SK-N-SH (cell line): ENCODE data around the gene TAF11L5.

Experiments used
- CHD2 ChIP-seq: fragments of 150-350 bp; IDR thresholded peaks from 2 replicates; pipeline ENCODE4 v1.6.1; 2018; ENCODE audit warnings: low read length; ENCODE audit not compliant: partially characterized antibody
- EZH2phosphoT487 ChIP-seq: fragments of 200-600 bp; sonication (generic); IDR thresholded peaks from 2 replicates; pipeline ENCODE4 v1.6.1; 2017; ENCODE audit warnings: low read depth, mixed run types, mild to moderate bottlenecking, antibody characterized with exemption, moderate library complexity, borderline replicate concordance
- FOXJ3 ChIP-seq: sonication (generic); formaldehyde crosslinking; IDR thresholded peaks from 2 replicates; pipeline ENCODE4 v1.5.1; 2020; ENCODE audit warnings: mild to moderate bottlenecking, missing genetic modification reagents
- RAD21 ChIP-seq: IDR thresholded peaks from 2 replicates; pipeline ENCODE4 v1.6.1; 2012; ENCODE audit warnings: mild to moderate bottlenecking, low read length
- SIN3A ChIP-seq: IDR thresholded peaks from 2 replicates; pipeline ENCODE4 v1.6.1; 2012; ENCODE audit warnings: low read depth, mild to moderate bottlenecking, low read length, moderate library complexity, borderline replicate concordance
- TF ChIP-seq, protein P1 (sequence below): IDR thresholded peaks from 2 replicates; pipeline ENCODE4; 2012
- TF ChIP-seq, protein P2 (sequence below): fragments of 200-600 bp; sonication (generic); IDR thresholded peaks from 2 replicates; pipeline ENCODE4 v1.6.1; 2017; ENCODE audit warnings: antibody characterized with exemption, mild to moderate bottlenecking, moderate library complexity
- TF ChIP-seq, protein P3 (sequence below): fragments of 150-350 bp; IDR thresholded peaks from 2 replicates; pipeline ENCODE4 v1.6.1; 2017; ENCODE audit warnings: antibody characterized with exemption, low read length, low read depth, borderline replicate concordance

DNA sequence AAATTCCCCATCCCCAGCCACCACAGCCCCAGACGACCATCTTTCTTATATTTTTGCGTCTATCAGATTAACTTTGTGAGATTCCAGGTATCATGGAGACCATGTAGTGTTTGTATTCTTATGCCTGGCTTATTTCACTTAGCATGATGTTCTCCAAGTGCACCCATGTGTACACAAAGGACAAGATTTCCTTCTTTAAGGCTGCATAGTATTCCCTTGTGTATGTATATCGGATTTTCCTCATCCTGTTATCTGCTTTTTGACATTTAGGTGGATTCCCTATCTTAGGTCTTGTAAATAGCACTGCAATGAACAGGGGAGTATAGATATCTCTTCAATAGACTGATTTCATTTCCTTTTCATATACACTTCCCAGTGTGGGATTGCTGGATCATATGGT, 32.3 kb upstream of the TAF11L5 start:
- TF ChIP-seq, protein P1, sequence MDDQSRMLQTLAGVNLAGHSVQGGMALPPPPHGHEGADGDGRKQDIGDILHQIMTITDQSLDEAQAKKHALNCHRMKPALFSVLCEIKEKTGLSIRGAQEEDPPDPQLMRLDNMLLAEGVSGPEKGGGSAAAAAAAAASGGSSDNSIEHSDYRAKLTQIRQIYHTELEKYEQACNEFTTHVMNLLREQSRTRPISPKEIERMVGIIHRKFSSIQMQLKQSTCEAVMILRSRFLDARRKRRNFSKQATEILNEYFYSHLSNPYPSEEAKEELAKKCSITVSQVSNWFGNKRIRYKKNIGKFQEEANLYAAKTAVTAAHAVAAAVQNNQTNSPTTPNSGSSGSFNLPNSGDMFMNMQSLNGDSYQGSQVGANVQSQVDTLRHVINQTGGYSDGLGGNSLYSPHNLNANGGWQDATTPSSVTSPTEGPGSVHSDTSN: no peak
- no peak for TF ChIP-seq CHD2
- TF ChIP-seq, protein P2, sequence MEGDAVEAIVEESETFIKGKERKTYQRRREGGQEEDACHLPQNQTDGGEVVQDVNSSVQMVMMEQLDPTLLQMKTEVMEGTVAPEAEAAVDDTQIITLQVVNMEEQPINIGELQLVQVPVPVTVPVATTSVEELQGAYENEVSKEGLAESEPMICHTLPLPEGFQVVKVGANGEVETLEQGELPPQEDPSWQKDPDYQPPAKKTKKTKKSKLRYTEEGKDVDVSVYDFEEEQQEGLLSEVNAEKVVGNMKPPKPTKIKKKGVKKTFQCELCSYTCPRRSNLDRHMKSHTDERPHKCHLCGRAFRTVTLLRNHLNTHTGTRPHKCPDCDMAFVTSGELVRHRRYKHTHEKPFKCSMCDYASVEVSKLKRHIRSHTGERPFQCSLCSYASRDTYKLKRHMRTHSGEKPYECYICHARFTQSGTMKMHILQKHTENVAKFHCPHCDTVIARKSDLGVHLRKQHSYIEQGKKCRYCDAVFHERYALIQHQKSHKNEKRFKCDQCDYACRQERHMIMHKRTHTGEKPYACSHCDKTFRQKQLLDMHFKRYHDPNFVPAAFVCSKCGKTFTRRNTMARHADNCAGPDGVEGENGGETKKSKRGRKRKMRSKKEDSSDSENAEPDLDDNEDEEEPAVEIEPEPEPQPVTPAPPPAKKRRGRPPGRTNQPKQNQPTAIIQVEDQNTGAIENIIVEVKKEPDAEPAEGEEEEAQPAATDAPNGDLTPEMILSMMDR: no peak
- TF ChIP-seq EZH2phosphoT487: no peak
- TF ChIP-seq, protein P3, sequence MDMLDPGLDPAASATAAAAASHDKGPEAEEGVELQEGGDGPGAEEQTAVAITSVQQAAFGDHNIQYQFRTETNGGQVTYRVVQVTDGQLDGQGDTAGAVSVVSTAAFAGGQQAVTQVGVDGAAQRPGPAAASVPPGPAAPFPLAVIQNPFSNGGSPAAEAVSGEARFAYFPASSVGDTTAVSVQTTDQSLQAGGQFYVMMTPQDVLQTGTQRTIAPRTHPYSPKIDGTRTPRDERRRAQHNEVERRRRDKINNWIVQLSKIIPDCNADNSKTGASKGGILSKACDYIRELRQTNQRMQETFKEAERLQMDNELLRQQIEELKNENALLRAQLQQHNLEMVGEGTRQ: no peak
- TF ChIP-seq SIN3A: no peak
- TF ChIP-seq RAD21: no peak
- TF ChIP-seq FOXJ3: no peak
